Measurements from ENCODE around the gene RGS6. TPM values are rescaled to one million over a fixed set of nuclear protein-coding genes. Genes with fewer than 3 reads are reported as not detected.

The RGS6 gene
- total RNA-seq, 1 experiment from 2014 or later: not detected

DNA sequence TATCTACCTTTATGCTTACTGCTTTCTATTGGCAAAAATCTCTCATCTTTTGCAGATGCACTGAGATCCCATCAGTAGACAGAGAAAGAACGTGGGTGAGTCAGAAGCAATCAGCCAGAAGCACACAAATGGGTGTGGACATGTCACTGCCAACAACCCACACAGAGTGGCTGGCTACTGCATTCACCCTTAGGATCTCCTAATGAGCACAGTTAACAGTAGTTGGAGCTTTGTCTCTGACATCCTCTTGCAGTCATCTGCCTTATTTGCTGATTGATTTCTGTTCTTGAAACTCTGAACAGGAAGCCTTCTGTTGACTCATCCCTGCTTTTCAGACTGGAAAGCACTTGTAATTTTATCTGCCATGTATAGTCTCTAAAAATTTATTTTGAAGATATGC lies 117.2 kb downstream of the RGS6 start:
- Mint-ChIP-seq H3K4me1 (ENCODE audit: insufficient read depth, unreplicated experiment) (no peaks in the 10 kb centered on the region), H3K36me3 (ENCODE audit: insufficient read depth, unreplicated experiment) (no peaks in the 10 kb centered on the region), H3K27me3 (ENCODE audit: insufficient read depth, unreplicated experiment) (peaks cover 40% of the 10 kb centered on the region), H3K9me3 (ENCODE audit: unreplicated experiment) (no peaks in the 10 kb centered on the region), H3K4me3 (ENCODE audit: unreplicated experiment) (no peak overlapping the region), H3K27ac (ENCODE audit: low read depth, unreplicated experiment) (no peak overlapping the region)
- ChIA-PET POLR2A (interaction anchor here (1.1 to 2.4 kb wide), 4 partner anchors 12 to 27 kb away, joined by 3 to 9 read pairs (median 4); no protein-coding TSS in a partner anchor), CTCF (no interaction called here)
- TF ChIP-seq, protein P1, sequence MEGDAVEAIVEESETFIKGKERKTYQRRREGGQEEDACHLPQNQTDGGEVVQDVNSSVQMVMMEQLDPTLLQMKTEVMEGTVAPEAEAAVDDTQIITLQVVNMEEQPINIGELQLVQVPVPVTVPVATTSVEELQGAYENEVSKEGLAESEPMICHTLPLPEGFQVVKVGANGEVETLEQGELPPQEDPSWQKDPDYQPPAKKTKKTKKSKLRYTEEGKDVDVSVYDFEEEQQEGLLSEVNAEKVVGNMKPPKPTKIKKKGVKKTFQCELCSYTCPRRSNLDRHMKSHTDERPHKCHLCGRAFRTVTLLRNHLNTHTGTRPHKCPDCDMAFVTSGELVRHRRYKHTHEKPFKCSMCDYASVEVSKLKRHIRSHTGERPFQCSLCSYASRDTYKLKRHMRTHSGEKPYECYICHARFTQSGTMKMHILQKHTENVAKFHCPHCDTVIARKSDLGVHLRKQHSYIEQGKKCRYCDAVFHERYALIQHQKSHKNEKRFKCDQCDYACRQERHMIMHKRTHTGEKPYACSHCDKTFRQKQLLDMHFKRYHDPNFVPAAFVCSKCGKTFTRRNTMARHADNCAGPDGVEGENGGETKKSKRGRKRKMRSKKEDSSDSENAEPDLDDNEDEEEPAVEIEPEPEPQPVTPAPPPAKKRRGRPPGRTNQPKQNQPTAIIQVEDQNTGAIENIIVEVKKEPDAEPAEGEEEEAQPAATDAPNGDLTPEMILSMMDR (IDR thresholded peaks at IDR 0.05; ENCODE audit: unreplicated experiment): no peak
- BruUV-seq (replicated peaks): no TSS peak
- peak; percentile 38 for DNase-seq (ENCODE audit: unreplicated experiment)
- intact Hi-C loops (cut with micrococcal nuclease): no loop called here

DNA sequence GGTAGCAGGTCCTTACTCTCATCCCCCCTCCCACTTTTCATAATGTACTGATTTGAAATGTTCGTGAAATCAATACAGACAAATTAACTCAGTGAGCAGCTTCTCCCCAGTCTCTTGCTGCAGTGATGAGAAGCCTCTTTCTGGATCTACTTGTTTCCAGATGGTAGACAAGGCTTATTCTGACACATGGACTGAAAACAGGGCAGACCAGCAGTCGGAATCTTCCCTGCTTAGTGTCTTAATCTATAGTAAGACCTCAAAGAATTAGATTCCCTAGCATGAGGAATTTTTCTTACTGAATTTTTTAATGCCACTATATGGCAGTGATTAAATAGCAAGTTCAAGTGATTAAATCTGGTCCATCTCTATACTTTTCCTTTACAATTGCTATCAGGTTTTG lies 120.1 kb downstream of the RGS6 start:
- ChIA-PET CTCF (no interaction called here), POLR2A (interaction anchor here (0.7 kb wide), 1 partner anchor 26 kb away, joined by 3 read pairs; no protein-coding TSS in a partner anchor)
- no peaks in the 10 kb centered on the region for H3K4me1 Mint-ChIP-seq (ENCODE audit: insufficient read depth, unreplicated experiment)
- H3K27ac Mint-ChIP-seq (ENCODE audit: low read depth, unreplicated experiment): no peak overlapping the region
- intact Hi-C loops (cut with micrococcal nuclease): no loop called here
- no peaks in the 10 kb centered on the region for H3K9me3 Mint-ChIP-seq (ENCODE audit: unreplicated experiment)
- no peak for DNase-seq (ENCODE audit: unreplicated experiment)
- peaks cover 40% of the 10 kb centered on the region for H3K27me3 Mint-ChIP-seq (ENCODE audit: insufficient read depth, unreplicated experiment)
- no peak overlapping the region for H3K4me3 Mint-ChIP-seq (ENCODE audit: unreplicated experiment)
- BruUV-seq (replicated peaks): no TSS peak
- H3K36me3 Mint-ChIP-seq (ENCODE audit: insufficient read depth, unreplicated experiment): no peaks in the 10 kb centered on the region
- TF ChIP-seq, protein P1 (IDR thresholded peaks at IDR 0.05; ENCODE audit: unreplicated experiment): no peak

DNA sequence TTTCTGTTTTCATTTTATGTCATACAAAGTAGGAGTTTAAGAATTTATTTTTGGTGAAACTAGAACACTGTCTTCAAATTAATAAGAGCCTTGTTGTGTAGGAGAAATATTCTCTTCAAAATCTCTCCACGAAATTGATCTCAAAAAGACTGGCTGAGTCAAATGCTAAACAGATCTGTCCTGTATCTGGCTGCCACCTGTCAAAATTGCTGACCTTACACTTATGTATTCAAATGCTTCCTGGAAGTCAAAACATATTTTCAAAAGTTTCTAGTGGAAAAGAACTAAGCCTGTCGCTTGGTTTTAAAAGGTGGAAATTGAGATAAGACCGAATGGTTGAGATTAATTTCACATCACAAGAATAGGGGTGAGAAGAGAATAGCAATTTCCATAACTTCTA lies 121.4 kb downstream of the RGS6 start:
- POLR2A ChIA-PET: no interaction called here
- CTCF ChIA-PET: no interaction called here
- Mint-ChIP-seq H3K27me3 (ENCODE audit: insufficient read depth, unreplicated experiment) (peaks cover 32% of the 10 kb centered on the region), H3K27ac (ENCODE audit: low read depth, unreplicated experiment) (no peak overlapping the region), H3K4me3 (ENCODE audit: unreplicated experiment) (no peak overlapping the region), H3K36me3 (ENCODE audit: insufficient read depth, unreplicated experiment) (no peaks in the 10 kb centered on the region), H3K9me3 (ENCODE audit: unreplicated experiment) (no peaks in the 10 kb centered on the region), H3K4me1 (ENCODE audit: insufficient read depth, unreplicated experiment) (no peaks in the 10 kb centered on the region)
- intact Hi-C loops (cut with micrococcal nuclease): no loop called here
- BruUV-seq (replicated peaks): no TSS peak
- no peak for DNase-seq (ENCODE audit: unreplicated experiment)
- TF ChIP-seq, protein P1 (IDR thresholded peaks at IDR 0.05; ENCODE audit: unreplicated experiment): no peak

DNA sequence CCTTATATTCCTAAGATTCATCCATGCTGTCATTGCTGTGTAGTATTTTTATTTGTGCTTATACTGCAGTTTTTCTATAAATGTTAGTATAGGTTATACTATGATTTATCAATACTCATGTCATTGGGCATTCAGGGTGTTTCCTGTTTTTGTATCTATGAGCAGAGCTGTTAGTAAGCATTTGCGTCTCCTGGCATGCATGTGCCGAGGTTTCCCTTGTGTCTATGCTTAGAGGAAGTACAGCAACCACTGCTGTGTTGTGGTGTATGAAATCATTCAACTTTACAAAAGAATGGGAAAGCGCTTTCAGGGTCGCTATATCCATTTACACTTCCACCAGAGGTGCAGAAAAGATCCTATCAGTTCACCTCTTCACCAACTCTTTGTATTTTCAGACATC lies 122.7 kb downstream of the RGS6 start:
- Mint-ChIP-seq H3K4me1 (ENCODE audit: insufficient read depth, unreplicated experiment) (no peaks in the 10 kb centered on the region), H3K27me3 (ENCODE audit: insufficient read depth, unreplicated experiment) (peaks cover 32% of the 10 kb centered on the region), H3K36me3 (ENCODE audit: insufficient read depth, unreplicated experiment) (no peaks in the 10 kb centered on the region), H3K9me3 (ENCODE audit: unreplicated experiment) (no peaks in the 10 kb centered on the region), H3K27ac (ENCODE audit: low read depth, unreplicated experiment) (no peak overlapping the region), H3K4me3 (ENCODE audit: unreplicated experiment) (no peak overlapping the region)
- DNase-seq (ENCODE audit: unreplicated experiment): no peak
- intact Hi-C loops (cut with micrococcal nuclease): no loop called here
- TF ChIP-seq, protein P1 (IDR thresholded peaks at IDR 0.05; ENCODE audit: unreplicated experiment): no peak
- no TSS peak for BruUV-seq (replicated peaks)
- CTCF ChIA-PET: no interaction called here
- POLR2A ChIA-PET: no interaction called here

Data from MCF 10A (cell line).